NB4 (cell line): ENCODE data around the gene ACSM2B.
"Not testable (repeated sequence)": the region's sequence is repeated elsewhere in the genome, so short reads cannot be mapped to it uniquely, and the experiment has no call there.

Experiments
- DNase-seq: peaks from one replicate; pipeline ENCODE4 v3.0.0; 2010; ENCODE audit warnings: low read depth
- H3K4me3 ChIP-seq: one replicate; pipeline ENCODE4 v1.5.1; 2011; ENCODE audit warnings: mild to moderate bottlenecking, low read depth, low read length, moderate library complexity
- MAX ChIP-seq: IDR thresholded peaks from 2 replicates; pipeline ENCODE4 v1.6.1; 2011; ENCODE audit warnings: low read depth, low read length
- MYC ChIP-seq: IDR thresholded peaks from 2 replicates; pipeline ENCODE4 v1.6.1; 2011; ENCODE audit warnings: low read depth, low read length
- POLR2A ChIP-seq: IDR thresholded peaks from 2 replicates; pipeline ENCODE4 v1.6.1; 2011; ENCODE audit warnings: mild to moderate bottlenecking; ENCODE audit not compliant: insufficient read length; ENCODE audit errors: extremely low read depth
- TF ChIP-seq, protein P1 (sequence below): IDR thresholded peaks from one replicate; pipeline ENCODE4 v1.5.1; 2012; ENCODE audit warnings: low read depth, low read length

Gene ACSM2B

DNA sequence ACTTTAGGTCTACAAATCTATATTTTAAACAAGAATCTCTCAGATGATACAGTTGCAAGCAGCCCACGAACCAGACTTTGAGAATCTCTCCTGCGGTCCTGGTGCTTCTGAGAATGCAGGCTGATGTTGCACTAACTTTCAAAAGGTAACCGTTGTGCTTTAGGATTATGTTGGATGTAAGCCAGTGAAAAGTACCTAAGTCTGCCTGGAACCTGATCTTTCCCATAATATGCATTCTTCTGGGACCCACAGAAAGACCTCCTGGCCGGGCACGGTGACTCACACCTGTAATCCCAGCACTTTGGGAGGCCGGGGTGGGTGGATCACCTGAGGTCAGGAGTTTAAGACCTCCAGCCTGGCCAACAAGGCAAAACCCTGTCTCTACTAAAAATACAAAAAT is 13.3 kb upstream of the ACSM2B start:
- H3K4me3 ChIP-seq, DNase-seq: not testable (repeated sequence)

DNA sequence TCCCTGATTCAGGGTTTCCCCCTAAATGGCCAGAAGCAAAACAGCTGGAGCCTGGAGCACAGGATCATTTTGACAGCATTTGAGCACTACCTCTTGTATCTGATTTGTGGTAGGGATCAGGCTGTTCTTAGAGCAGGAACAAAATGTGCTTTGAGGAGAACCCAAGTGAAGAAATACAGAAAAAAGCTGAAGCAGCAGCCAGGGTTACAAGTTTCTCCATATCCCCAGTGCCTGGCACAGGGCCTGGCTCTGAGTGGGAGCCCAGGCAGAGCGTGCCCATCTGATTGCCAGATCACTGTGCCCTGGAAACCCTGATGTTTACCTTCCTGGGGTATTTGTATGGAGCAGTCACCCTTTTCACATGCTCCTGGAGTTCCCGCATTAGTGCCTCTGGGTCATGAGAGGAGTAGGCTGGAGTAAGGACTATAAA is 11.5 kb upstream of the ACSM2B start:
- DNase-seq = not testable (repeated sequence)

GRCh38 chr16:20586716-20587115 is 10.5 kb upstream of the ACSM2B start:
- not testable (repeated sequence) for H3K4me3 ChIP-seq, DNase-seq

More for the DNA sequence above, 11.5 kb upstream of the ACSM2B start:
- not testable (repeated sequence) for H3K4me3 ChIP-seq

- H3K4me3 ChIP-seq, DNase-seq: not testable (repeated sequence)
Observed at GRCh38 chr16:20586112-20586511, 9.9 kb upstream of the ACSM2B start.

DNA sequence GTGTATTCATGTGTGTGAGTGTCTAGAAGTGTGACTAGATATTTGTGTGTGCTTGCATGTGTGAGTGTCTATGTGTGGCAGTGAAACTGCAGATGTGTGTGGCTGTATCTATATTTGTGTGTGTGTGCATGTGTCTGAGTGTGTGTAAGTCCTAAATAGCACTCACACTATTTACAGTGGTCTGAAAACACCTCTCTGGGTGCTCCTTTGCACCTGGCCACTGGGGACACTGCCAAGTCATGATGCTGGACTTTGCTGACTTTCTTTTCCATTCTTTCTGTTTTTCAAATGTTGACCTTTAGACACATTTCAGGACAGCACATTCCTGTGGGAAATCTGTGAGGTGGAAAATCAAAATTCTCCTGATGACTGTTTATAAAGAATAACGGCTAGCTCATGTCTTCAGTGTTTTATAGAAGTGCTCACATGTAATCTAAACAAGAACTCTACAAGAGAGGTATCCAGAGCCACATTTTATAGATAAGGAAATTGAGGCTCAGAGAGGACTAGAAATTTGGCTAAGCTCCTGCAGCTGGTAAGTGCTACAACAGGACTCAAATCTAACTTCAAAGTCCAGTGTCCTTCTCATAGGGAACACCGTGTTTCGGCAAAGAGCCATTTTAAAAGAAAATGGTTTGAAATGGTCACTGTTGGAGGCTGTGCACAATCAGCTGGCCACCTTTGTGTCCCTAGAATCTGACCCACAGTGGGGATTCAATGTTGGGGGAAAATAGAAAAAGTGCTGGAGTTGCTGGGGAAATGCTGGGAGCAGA is 4.5 kb upstream of the ACSM2B start:
- not testable (repeated sequence) for DNase-seq, H3K4me3 ChIP-seq

- H3K4me3 ChIP-seq, DNase-seq: not testable (repeated sequence)
Observed at GRCh38 chr16:20578091-20578490, 1.9 kb upstream of the ACSM2B start.

GRCh38 chr16:20569117-20569651 is 7.0 kb downstream of the ACSM2B start:
- DNase-seq, H3K4me3 ChIP-seq: not testable (repeated sequence)

GRCh38 chr16:20568404-20568803 is 7.8 kb downstream of the ACSM2B start:
- TF ChIP-seq MYC = no peak
- TF ChIP-seq MAX = no peak
- TF ChIP-seq, protein P1, sequence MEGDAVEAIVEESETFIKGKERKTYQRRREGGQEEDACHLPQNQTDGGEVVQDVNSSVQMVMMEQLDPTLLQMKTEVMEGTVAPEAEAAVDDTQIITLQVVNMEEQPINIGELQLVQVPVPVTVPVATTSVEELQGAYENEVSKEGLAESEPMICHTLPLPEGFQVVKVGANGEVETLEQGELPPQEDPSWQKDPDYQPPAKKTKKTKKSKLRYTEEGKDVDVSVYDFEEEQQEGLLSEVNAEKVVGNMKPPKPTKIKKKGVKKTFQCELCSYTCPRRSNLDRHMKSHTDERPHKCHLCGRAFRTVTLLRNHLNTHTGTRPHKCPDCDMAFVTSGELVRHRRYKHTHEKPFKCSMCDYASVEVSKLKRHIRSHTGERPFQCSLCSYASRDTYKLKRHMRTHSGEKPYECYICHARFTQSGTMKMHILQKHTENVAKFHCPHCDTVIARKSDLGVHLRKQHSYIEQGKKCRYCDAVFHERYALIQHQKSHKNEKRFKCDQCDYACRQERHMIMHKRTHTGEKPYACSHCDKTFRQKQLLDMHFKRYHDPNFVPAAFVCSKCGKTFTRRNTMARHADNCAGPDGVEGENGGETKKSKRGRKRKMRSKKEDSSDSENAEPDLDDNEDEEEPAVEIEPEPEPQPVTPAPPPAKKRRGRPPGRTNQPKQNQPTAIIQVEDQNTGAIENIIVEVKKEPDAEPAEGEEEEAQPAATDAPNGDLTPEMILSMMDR = no peak
- no peak for TF ChIP-seq POLR2A
- no peak for DNase-seq
- H3K4me3 ChIP-seq = no peak overlapping the region

DNA sequence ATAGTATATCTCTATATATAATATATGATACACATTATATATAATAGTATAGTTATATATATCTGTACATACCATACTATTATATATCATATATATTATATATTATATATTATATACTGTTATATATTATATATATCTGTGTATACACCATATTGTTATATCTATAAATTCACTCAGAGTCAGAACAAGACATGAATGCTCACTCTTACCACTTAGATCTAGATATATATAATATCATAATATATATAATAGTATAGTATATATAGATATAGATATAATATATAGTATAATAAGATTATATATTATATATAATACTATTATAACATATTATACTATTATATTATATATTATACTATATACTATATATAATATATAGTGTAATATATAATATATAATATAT is 9.3 kb downstream of the ACSM2B start:
- H3K4me3 ChIP-seq = no peak overlapping the region
- TF ChIP-seq POLR2A = no peak
- TF ChIP-seq MAX = no peak
- no peak for TF ChIP-seq MYC
- TF ChIP-seq, protein P1 = no peak
- DNase-seq = no peak

- DNase-seq, H3K4me3 ChIP-seq: not testable (repeated sequence)
Observed at GRCh38 chr16:20565334-20565733, 10.8 kb downstream of the ACSM2B start.

DNA sequence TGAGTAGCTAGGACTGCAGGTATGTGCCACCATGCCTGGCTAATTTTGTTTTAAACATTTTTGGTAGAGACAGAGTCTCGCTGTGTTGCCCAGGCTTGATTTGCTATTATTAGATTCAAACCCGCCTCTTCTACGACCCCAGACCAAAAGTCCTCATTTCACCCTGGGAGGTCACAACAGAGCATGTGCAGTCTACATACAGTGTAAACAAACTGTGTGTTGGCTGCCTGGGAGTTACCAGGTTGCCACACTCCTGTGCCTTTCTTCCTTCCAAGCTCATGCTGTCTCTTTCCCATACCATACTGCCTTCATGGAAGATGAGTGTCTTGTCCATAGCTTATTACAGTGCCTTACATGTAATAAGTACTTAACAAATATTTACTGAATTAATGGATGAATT is 11.9 kb downstream of the ACSM2B start:
- not testable (repeated sequence) for DNase-seq

DNA sequence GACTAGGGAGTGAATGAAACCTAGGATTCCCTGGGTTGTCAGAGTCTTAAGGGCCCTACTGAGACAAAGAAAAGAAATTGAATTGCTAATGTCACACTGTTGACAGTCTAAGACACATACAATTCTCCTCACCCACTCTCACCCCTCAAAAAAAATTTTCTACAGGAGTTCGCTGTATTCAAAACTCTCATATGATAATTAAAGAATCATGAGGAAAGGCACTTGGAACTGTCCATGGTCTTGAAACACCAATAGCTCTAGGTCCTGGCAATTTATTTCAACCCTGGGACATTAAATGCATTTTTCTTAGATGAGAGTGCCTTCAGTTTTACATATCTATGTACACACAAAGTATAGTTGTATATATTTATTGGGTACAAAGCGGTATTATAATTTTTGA is 20.5 kb downstream of the ACSM2B start:
- H3K4me3 ChIP-seq, DNase-seq: not testable (repeated sequence)

More for the DNA sequence above, 11.9 kb downstream of the ACSM2B start:
- H3K4me3 ChIP-seq = not testable (repeated sequence)

GRCh38 chr16:20554689-20555088 is 21.5 kb downstream of the ACSM2B start:
- DNase-seq, H3K4me3 ChIP-seq: not testable (repeated sequence)

GRCh38 chr16:20553493-20553892 is 22.7 kb downstream of the ACSM2B start:
- DNase-seq = peak; percentile 1
- H3K4me3 ChIP-seq = not testable (repeated sequence)

DNA sequence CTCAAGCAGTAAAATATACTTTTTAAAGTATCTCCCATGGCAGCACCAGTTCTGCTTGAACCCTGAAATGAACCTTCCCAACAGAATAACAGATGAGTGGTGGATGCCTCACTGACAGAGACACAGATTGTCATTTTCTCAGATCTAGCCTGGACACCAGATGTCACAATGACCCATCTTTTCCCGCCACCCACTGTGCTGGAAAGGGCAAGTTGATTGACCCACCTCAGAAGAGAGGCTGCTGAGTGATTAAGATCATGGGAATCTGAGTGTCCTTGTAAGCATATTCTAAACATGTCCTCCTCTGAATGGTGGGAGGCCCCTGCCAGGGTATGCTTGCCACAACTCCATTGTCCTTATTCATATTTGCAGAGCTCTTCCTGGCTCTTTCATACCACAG is 29.2 kb downstream of the ACSM2B start:
- DNase-seq, H3K4me3 ChIP-seq: not testable (repeated sequence)

DNA sequence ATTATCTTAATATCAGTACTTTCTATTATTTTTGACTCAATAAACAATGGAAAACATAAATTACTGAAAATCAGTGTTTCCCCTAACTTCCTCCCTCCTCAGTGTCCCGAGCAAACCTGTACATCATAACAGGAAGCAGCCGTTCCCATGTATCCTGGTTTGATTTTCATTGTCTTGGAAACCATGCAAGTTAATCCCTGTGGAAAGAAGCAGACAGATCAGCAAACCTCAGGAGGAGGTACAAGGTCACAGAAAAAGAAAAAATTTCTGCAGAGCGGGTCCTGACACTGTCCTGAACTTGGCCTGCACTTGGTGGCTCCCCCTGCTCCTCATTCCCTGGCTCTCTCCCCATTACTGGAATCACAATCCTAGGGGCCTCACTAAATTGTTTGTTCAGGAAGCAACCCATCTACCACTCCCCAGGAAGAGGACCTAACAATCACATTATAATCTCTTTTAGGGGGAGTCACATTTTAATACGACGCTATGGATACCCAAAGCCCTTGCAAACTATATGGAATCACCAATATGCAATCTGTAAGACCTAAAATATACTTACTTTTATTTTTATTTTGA is 29.8 kb downstream of the ACSM2B start:
- H3K4me3 ChIP-seq, DNase-seq: not testable (repeated sequence)
